Activated CD8-positive, alpha-beta memory T cell treated with anti-CD3 and anti-CD28 coated beads, Interleukin-2, amount 10 ng/mL, durations not matched to agents 7 days and 5 days (primary cell): ENCODE data around the gene CNRIP1. TPM values are rescaled to one million over a fixed set of nuclear protein-coding genes. Genes with fewer than 3 reads are reported as not detected.
A peak's percentile ranks its signal among the peaks of the same experiment; 100 is the strongest.

Source experiments
- ATAC-seq: fragments of 150-1000 bp; cut with Tn5 transposase; one replicate; pipeline ENCODE4 v1.10.0; 2021; ENCODE audit warnings: moderate library complexity
- CTCF ChIA-PET: fragments of 350-600 bp; sonication (Branson Sonifier 250); formaldehyde crosslinking; loops from one replicate; lab custom pipeline; 2021; ENCODE audit warnings: antibody characterized with exemption; lab: Charles Lee
- DNase-seq: peaks from one replicate; pipeline ENCODE4 v3.0.0-alpha.2; 2020
- H3K27ac Mint-ChIP-seq: one replicate; pipeline ENCODE4 v1.8.0; 2021; ENCODE audit warnings: mild to moderate bottlenecking, mixed read lengths
- H3K27me3 Mint-ChIP-seq: one replicate; pipeline ENCODE4 v1.8.0; 2021; ENCODE audit warnings: mixed read lengths
- H3K36me3 Mint-ChIP-seq: one replicate; pipeline ENCODE4 v1.8.0; 2021; ENCODE audit warnings: mild to moderate bottlenecking, mixed read lengths
- H3K4me1 Mint-ChIP-seq: one replicate; pipeline ENCODE4 v1.8.0; 2021; ENCODE audit warnings: mixed read lengths
- H3K4me3 Mint-ChIP-seq: one replicate; pipeline ENCODE4 v1.8.0; 2021; ENCODE audit warnings: mild to moderate bottlenecking, moderate library complexity, mixed read lengths
- H3K9me3 Mint-ChIP-seq: one replicate; pipeline ENCODE4 v1.8.0; 2022; ENCODE audit warnings: low read depth, mixed read lengths
- total RNA-seq, 2 experiments: library from RNA; stranded (reverse); gene quantifications; one replicate each; pipeline ENCODE4 v1.2.3, GENCODE V29; 2021

CNRIP1 gene
- total RNA-seq, 2 experiments from 2014 or later: not detected

- Mint-ChIP-seq H3K4me1 (peaks cover 36% of the 10 kb centered on the region), H3K9me3 (no peaks in the 10 kb centered on the region), H3K27me3 (no peaks in the 10 kb centered on the region), H3K27ac (peak overlapping the region; percentile 96), H3K4me3 (peak overlapping the region; percentile 99), H3K36me3 (peaks cover 10% of the 10 kb centered on the region)
- CTCF ChIA-PET: interaction anchor here (0.9 to 2.4 kb wide), 6 partner anchors 30 to 130 kb away, joined by 3 to 11 read pairs (median 4); no protein-coding TSS in a partner anchor
- DNase-seq: peak; percentile 61
- ATAC-seq: peak; percentile 11
Observed at GRCh38 chr2:68251855-68252399, 67.8 kb downstream of the CNRIP1 start.

GRCh38 chr2:68251187-68251854, 68.4 kb downstream of the CNRIP1 start:
- ATAC-seq (peak; percentile 60), DNase-seq (peak; percentile 87)
- Mint-ChIP-seq H3K36me3 (peaks cover 10% of the 10 kb centered on the region), H3K4me3 (peak overlapping the region; percentile 84), H3K27ac (peak overlapping the region; percentile 94), H3K4me1 (peaks cover 34% of the 10 kb centered on the region), H3K9me3 (no peaks in the 10 kb centered on the region), H3K27me3 (no peaks in the 10 kb centered on the region)
- CTCF ChIA-PET: interaction anchor here (0.9 to 1.9 kb wide), 5 partner anchors 29 to 99 kb away, joined by 3 to 7 read pairs (median 4); no protein-coding TSS in a partner anchor

GRCh38 chr2:68250652-68251186, 69.0 kb downstream of the CNRIP1 start:
- no peaks in the 10 kb centered on the region for H3K9me3 Mint-ChIP-seq
- ATAC-seq: no peak
- CTCF ChIA-PET: interaction anchor here (0.9 to 1.9 kb wide), 9 partner anchors 25 to 129 kb away, joined by 3 to 7 read pairs (median 3); no protein-coding TSS in a partner anchor
- H3K4me1 Mint-ChIP-seq: peaks cover 30% of the 10 kb centered on the region
- no peaks in the 10 kb centered on the region for H3K27me3 Mint-ChIP-seq
- DNase-seq: no peak
- H3K36me3 Mint-ChIP-seq: peaks cover 10% of the 10 kb centered on the region
- H3K27ac Mint-ChIP-seq: peak overlapping the region; percentile 94
- H3K4me3 Mint-ChIP-seq: peak overlapping the region; percentile 84

GRCh38 chr2:68250196-68250595, 69.6 kb downstream of the CNRIP1 start:
- Mint-ChIP-seq H3K27ac (peak overlapping the region; percentile 94), H3K27me3 (no peaks in the 10 kb centered on the region), H3K36me3 (peaks cover 10% of the 10 kb centered on the region), H3K9me3 (no peaks in the 10 kb centered on the region), H3K4me1 (peaks cover 25% of the 10 kb centered on the region), H3K4me3 (peak overlapping the region; percentile 84)
- CTCF ChIA-PET: interaction anchor here (0.9 to 1.9 kb wide), 7 partner anchors 25 to 128 kb away, joined by 3 to 7 read pairs (median 3); no protein-coding TSS in a partner anchor
- DNase-seq (no peak), ATAC-seq (no peak)

- Mint-ChIP-seq H3K27me3 (no peaks in the 10 kb centered on the region), H3K9me3 (no peaks in the 10 kb centered on the region), H3K4me1 (peaks cover 13% of the 10 kb centered on the region), H3K27ac (no peak overlapping the region), H3K4me3 (no peak overlapping the region), H3K36me3 (peaks cover 10% of the 10 kb centered on the region)
- ATAC-seq: no peak
- CTCF ChIA-PET: no interaction called here
- DNase-seq: no peak
Observed at GRCh38 chr2:68248806-68249205, 70.9 kb downstream of the CNRIP1 start.

GRCh38 chr2:68248361-68248760, 71.4 kb downstream of the CNRIP1 start:
- peaks cover 12% of the 10 kb centered on the region for H3K4me1 Mint-ChIP-seq
- DNase-seq (no peak), ATAC-seq (no peak)
- no peaks in the 10 kb centered on the region for H3K9me3 Mint-ChIP-seq
- no peaks in the 10 kb centered on the region for H3K27me3 Mint-ChIP-seq
- CTCF ChIA-PET: no interaction called here
- no peak overlapping the region for H3K27ac Mint-ChIP-seq
- H3K36me3 Mint-ChIP-seq: peaks cover 9% of the 10 kb centered on the region
- H3K4me3 Mint-ChIP-seq: no peak overlapping the region

GRCh38 chr2:68246396-68246795, 73.4 kb downstream of the CNRIP1 start:
- CTCF ChIA-PET: no interaction called here
- H3K27ac Mint-ChIP-seq: no peak overlapping the region
- H3K36me3 Mint-ChIP-seq: peaks cover 10% of the 10 kb centered on the region
- no peaks in the 10 kb centered on the region for H3K27me3 Mint-ChIP-seq
- ATAC-seq (no peak), DNase-seq (no peak)
- H3K9me3 Mint-ChIP-seq: no peaks in the 10 kb centered on the region
- peaks cover 13% of the 10 kb centered on the region for H3K4me1 Mint-ChIP-seq
- H3K4me3 Mint-ChIP-seq: no peak overlapping the region

GRCh38 chr2:68245672-68246071, 74.1 kb downstream of the CNRIP1 start:
- DNase-seq (no peak), ATAC-seq (no peak)
- Mint-ChIP-seq H3K27ac (no peak overlapping the region), H3K4me1 (peaks cover 16% of the 10 kb centered on the region), H3K27me3 (no peaks in the 10 kb centered on the region), H3K36me3 (peaks cover 12% of the 10 kb centered on the region), H3K4me3 (no peak overlapping the region), H3K9me3 (no peaks in the 10 kb centered on the region)
- CTCF ChIA-PET: no interaction called here

- Mint-ChIP-seq H3K4me3 (no peak overlapping the region), H3K9me3 (no peaks in the 10 kb centered on the region), H3K27me3 (no peaks in the 10 kb centered on the region), H3K36me3 (peaks cover 12% of the 10 kb centered on the region), H3K4me1 (peaks cover 18% of the 10 kb centered on the region), H3K27ac (no peak overlapping the region)
- ATAC-seq (no peak), DNase-seq (no peak)
- CTCF ChIA-PET: interaction anchor here (0.9 to 1.5 kb wide), 2 partner anchors 48 to 92 kb away, joined by 3 to 6 read pairs; no protein-coding TSS in a partner anchor
Observed at GRCh38 chr2:68245066-68245465, 74.7 kb downstream of the CNRIP1 start.

- Mint-ChIP-seq H3K27me3 (no peaks in the 10 kb centered on the region), H3K9me3 (no peaks in the 10 kb centered on the region), H3K27ac (no peak overlapping the region), H3K4me1 (peaks cover 16% of the 10 kb centered on the region), H3K36me3 (peaks cover 11% of the 10 kb centered on the region), H3K4me3 (no peak overlapping the region)
- ATAC-seq (no peak), DNase-seq (no peak)
- CTCF ChIA-PET: interaction anchor here (0.9 to 1.5 kb wide), 2 partner anchors 48 to 92 kb away, joined by 3 to 6 read pairs; no protein-coding TSS in a partner anchor
Observed at GRCh38 chr2:68244456-68244855, 75.3 kb downstream of the CNRIP1 start.

Other genes with a start within 250 kb of the CNRIP1 start
- gene PNO1, start 162.1 kb downstream of the CNRIP1 start, total RNA-seq: 10 to 100 TPM; 10.5 to 15.1 TPM
- 10 to 100 TPM; 58.6 to 86.4 TPM for gene PPP3R1, start 67.4 kb downstream of the CNRIP1 start, total RNA-seq
- gene PLEK, start 45.3 kb upstream of the CNRIP1 start, total RNA-seq: 10 to 100 TPM; 31.8 to 42.5 TPM
- gene FBXO48, start 147.3 kb upstream of the CNRIP1 start, total RNA-seq: 1 to 10 TPM; 3.3 to 3.4 TPM
- 1 to 10 TPM; 3.0 to 3.3 TPM for gene APLF, start 147.6 kb upstream of the CNRIP1 start, total RNA-seq